ENCODE results near the gene COBL. TPM values are rescaled to one million over a fixed set of nuclear protein-coding genes. Genes with fewer than 3 reads are reported as not detected.

The COBL gene
- polyA plus RNA-seq, 1 donor (not counting 4 experiments of a cell fraction or from before 2014, with no cell fraction given), result 4.5 TPM

DNA sequence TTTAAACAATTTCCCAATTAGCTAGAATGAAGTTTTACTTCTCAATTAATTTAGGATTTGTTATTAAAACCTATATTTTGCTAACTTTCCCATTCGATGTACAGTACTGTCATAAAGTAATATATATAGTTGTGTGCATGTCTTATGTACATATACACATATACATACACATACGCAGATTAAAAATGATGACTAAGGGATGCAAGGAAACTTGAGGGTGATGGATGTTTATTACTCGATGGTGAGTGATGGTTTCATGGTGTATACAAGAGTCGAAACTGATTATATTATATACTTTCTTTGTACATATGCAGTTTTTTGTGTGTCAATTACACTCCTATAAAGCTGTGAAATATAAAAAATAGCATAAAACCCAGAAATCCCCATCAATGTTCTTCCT is 248.2 kb downstream of the COBL start:
- no peak overlapping the region for H2AFZ ChIP-seq (ENCODE audit: control insufficient read depth, low read length)
- dilution Hi-C loops (cut with MboI; ENCODE audit: extremely low pct_ligation_motif_present, low sequenced_read_pairs), result no loop called here
- no peaks in the 10 kb centered on the region for H3K36me3 ChIP-seq (ENCODE audit: control insufficient read depth in 2 of 2, extremely low read depth in 1 of 2, insufficient read depth in 2 of 2, low read length in 2 of 2)
- no peaks in the 10 kb centered on the region for H3K9me3 ChIP-seq (ENCODE audit: control insufficient read depth, low read depth, low read length)
- TF ChIP-seq, protein P1, sequence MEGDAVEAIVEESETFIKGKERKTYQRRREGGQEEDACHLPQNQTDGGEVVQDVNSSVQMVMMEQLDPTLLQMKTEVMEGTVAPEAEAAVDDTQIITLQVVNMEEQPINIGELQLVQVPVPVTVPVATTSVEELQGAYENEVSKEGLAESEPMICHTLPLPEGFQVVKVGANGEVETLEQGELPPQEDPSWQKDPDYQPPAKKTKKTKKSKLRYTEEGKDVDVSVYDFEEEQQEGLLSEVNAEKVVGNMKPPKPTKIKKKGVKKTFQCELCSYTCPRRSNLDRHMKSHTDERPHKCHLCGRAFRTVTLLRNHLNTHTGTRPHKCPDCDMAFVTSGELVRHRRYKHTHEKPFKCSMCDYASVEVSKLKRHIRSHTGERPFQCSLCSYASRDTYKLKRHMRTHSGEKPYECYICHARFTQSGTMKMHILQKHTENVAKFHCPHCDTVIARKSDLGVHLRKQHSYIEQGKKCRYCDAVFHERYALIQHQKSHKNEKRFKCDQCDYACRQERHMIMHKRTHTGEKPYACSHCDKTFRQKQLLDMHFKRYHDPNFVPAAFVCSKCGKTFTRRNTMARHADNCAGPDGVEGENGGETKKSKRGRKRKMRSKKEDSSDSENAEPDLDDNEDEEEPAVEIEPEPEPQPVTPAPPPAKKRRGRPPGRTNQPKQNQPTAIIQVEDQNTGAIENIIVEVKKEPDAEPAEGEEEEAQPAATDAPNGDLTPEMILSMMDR (optimal IDR thresholded peaks at IDR 0.05 in 1 of 3, IDR thresholded peaks at IDR 0.05 in 1 of 3, conservative IDR thresholded peaks at IDR 0.05 in 1 of 3; ENCODE audit: extremely low read depth in 1 of 3, insufficient read depth in 2 of 3, low read length in 3 of 3), result no peak
- TF ChIP-seq EZH2 (IDR thresholded peaks at IDR 0.05; ENCODE audit: low read length), result no peak
- no peaks in the 10 kb centered on the region for H4K20me1 ChIP-seq (ENCODE audit: control insufficient read depth, extremely low read depth, insufficient read depth, low read length)
- H3K9ac ChIP-seq (ENCODE audit: control insufficient read depth, extremely low read depth, insufficient read depth, low read length), result no peak overlapping the region
- no peak overlapping the region for H3K4me2 ChIP-seq (ENCODE audit: control insufficient read depth, extremely low read depth, insufficient read depth, low read depth, low read length)
- H3K27me3 ChIP-seq (ENCODE audit: control insufficient read depth, extremely low read depth, insufficient read depth, low read length), result no peaks in the 10 kb centered on the region
- no peak overlapping the region for H3K27ac ChIP-seq (ENCODE audit: control insufficient read depth, insufficient read depth, low read length)
- peaks cover 5% of the 10 kb centered on the region for H3K4me1 ChIP-seq (ENCODE audit: control insufficient read depth, extremely low read depth, insufficient read depth, low read length)
- no peak for DNase-seq (ENCODE audit: low read depth, low spot score)
- H3K4me3 ChIP-seq (ENCODE audit: control insufficient read depth in 2 of 3, extremely low read depth in 1 of 3, insufficient read depth in 2 of 3, low read depth in 1 of 3, low read length in 3 of 3), result no peak overlapping the region
- H3K79me2 ChIP-seq (ENCODE audit: control insufficient read depth, insufficient read depth, low read length), result no peaks in the 10 kb centered on the region
- no peaks in the 10 kb centered on the region for H3K9me1 ChIP-seq (ENCODE audit: control insufficient read depth, extremely low read depth, insufficient read depth, low read length)
- FAIRE-seq, result no peak

DNA sequence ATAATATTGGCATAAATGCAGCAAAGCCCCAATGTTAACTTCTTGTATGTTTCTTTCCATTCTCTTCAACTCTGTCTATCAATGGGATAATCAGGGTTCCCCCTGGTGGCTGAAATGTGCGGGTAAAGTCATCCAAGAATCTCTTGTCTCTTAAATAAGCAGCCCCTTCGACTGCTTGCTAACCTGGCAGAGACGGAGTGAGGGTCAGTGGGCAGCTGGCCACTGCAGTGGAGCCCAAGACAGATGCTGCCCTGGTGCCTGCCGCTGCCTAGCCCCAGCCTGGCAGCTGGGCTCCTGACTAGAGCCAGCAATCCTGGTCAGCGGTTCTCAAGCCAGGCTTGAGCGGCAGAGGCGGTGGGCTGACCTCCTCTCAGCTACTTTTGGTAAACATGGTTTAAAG is 248.9 kb downstream of the COBL start:
- Histone ChIP-seq H3K36me3 (ENCODE audit: control insufficient read depth in 2 of 2, extremely low read depth in 1 of 2, insufficient read depth in 2 of 2, low read length in 2 of 2) (no peaks in the 10 kb centered on the region), H3K9me1 (ENCODE audit: control insufficient read depth, extremely low read depth, insufficient read depth, low read length) (no peaks in the 10 kb centered on the region), H3K79me2 (ENCODE audit: control insufficient read depth, insufficient read depth, low read length) (no peaks in the 10 kb centered on the region), H3K4me3 (ENCODE audit: control insufficient read depth in 2 of 3, extremely low read depth in 1 of 3, insufficient read depth in 2 of 3, low read depth in 1 of 3, low read length in 3 of 3) (no peak overlapping the region), H3K4me2 (ENCODE audit: control insufficient read depth, extremely low read depth, insufficient read depth, low read depth, low read length) (no peak overlapping the region), H3K27me3 (ENCODE audit: control insufficient read depth, extremely low read depth, insufficient read depth, low read length) (no peaks in the 10 kb centered on the region), H3K9me3 (ENCODE audit: control insufficient read depth, low read depth, low read length) (no peaks in the 10 kb centered on the region), H2AFZ (ENCODE audit: control insufficient read depth, low read length) (no peak overlapping the region), H3K4me1 (ENCODE audit: control insufficient read depth, extremely low read depth, insufficient read depth, low read length) (peaks cover 5% of the 10 kb centered on the region), H3K9ac (ENCODE audit: control insufficient read depth, extremely low read depth, insufficient read depth, low read length) (no peak overlapping the region), H4K20me1 (ENCODE audit: control insufficient read depth, extremely low read depth, insufficient read depth, low read length) (no peaks in the 10 kb centered on the region), H3K27ac (ENCODE audit: control insufficient read depth, insufficient read depth, low read length) (no peak overlapping the region)
- TF ChIP-seq EZH2 (IDR thresholded peaks at IDR 0.05; ENCODE audit: low read length), result no peak
- TF ChIP-seq, protein P1 (optimal IDR thresholded peaks at IDR 0.05 in 1 of 3, IDR thresholded peaks at IDR 0.05 in 1 of 3, conservative IDR thresholded peaks at IDR 0.05 in 1 of 3; ENCODE audit: extremely low read depth in 1 of 3, insufficient read depth in 2 of 3, low read length in 3 of 3), result peak; percentile 54 to 79 (median 69)
- dilution Hi-C loops (cut with MboI; ENCODE audit: extremely low pct_ligation_motif_present, low sequenced_read_pairs), result no loop called here
- no peak for DNase-seq (ENCODE audit: low read depth, low spot score)
- FAIRE-seq, result peak; percentile 23
